Activated gamma-delta T cell (primary cell): Measurements from ENCODE around the gene SORCS2.

Experiments used
- DNase-seq: peaks from one replicate; lab custom pipeline; 2025; lab: John Stamatoyannopoulos, UW

The SORCS2 gene

GRCh38 chr4:7689773-7690693, 497.7 kb downstream of the SORCS2 start:
- DNase-seq = no peak

- no peak for DNase-seq
These were observed 498.7 kb downstream of the SORCS2 start for GRCh38 chr4:7691061-7691460.

- DNase-seq = no peak
These were observed 499.6 kb downstream of the SORCS2 start for GRCh38 chr4:7691982-7692381.

GRCh38 chr4:7692451-7693236, 500.3 kb downstream of the SORCS2 start:
- DNase-seq = no peak

- DNase-seq = no peak
These were observed 500.9 kb downstream of the SORCS2 start for GRCh38 chr4:7693237-7693608.

GRCh38 chr4:7693711-7694110, 501.4 kb downstream of the SORCS2 start:
- DNase-seq = no peak

- DNase-seq = no peak
These were observed 502.0 kb downstream of the SORCS2 start for GRCh38 chr4:7694324-7694723.

GRCh38 chr4:7697343-7697742, 505.0 kb downstream of the SORCS2 start:
- no peak for DNase-seq

- no peak for DNase-seq
These were observed 505.5 kb downstream of the SORCS2 start for GRCh38 chr4:7697821-7698220.

GRCh38 chr4:7698584-7698983, 506.2 kb downstream of the SORCS2 start:
- no peak for DNase-seq

GRCh38 chr4:7699031-7699430, 506.7 kb downstream of the SORCS2 start:
- no peak for DNase-seq

- no peak for DNase-seq
These were observed 507.5 kb downstream of the SORCS2 start for GRCh38 chr4:7699825-7700224.

GRCh38 chr4:7700665-7701064, 508.3 kb downstream of the SORCS2 start:
- DNase-seq = no peak

- no peak for DNase-seq
These were observed 509.7 kb downstream of the SORCS2 start for GRCh38 chr4:7701866-7702649.

- no peak for DNase-seq
These were observed 511.4 kb downstream of the SORCS2 start for GRCh38 chr4:7703688-7704087.

- no peak for DNase-seq
These were observed 511.8 kb downstream of the SORCS2 start for GRCh38 chr4:7704091-7704490.

GRCh38 chr4:7704625-7705024, 512.3 kb downstream of the SORCS2 start:
- DNase-seq = no peak

GRCh38 chr4:7705062-7705461, 512.7 kb downstream of the SORCS2 start:
- no peak for DNase-seq

- no peak for DNase-seq
These were observed 513.3 kb downstream of the SORCS2 start for GRCh38 chr4:7705593-7705992.

- no peak for DNase-seq
These were observed 515.9 kb downstream of the SORCS2 start for GRCh38 chr4:7708238-7708637.

GRCh38 chr4:7708981-7709380, 516.6 kb downstream of the SORCS2 start:
- no peak for DNase-seq

GRCh38 chr4:7709431-7709830, 517.1 kb downstream of the SORCS2 start:
- DNase-seq = no peak
